HEK293 (cell line): Measurements from ENCODE around the gene IVNS1ABP.

Source experiments
- CTCF ChIA-PET: fragments of 350-600 bp; formaldehyde crosslinking; extraction: SDS; loops from one replicate; lab custom pipeline; 2021; ENCODE audit warnings: antibody characterized with exemption; lab: Yijun Ruan, JAX
- POLR2A ChIA-PET: fragments of 300-600 bp; formaldehyde crosslinking; extraction: SDS; loops from one replicate; lab custom pipeline; 2020; ENCODE audit warnings: antibody characterized with exemption, inconsistent platforms; lab: Yijun Ruan, JAX
- H3K27ac ChIP-seq: fragments of 200-500 bp; sonication (Bioruptor generic); 2 replicates; pipeline ENCODE4 v1.5.1; 2014; ENCODE audit warnings: low read depth, low read length, control low read depth, inconsistent platforms; ENCODE audit errors: extremely low read depth
- H3K36me3 ChIP-seq, 2 experiments: fragments of 200-500 bp in 1 of 2; sonication (Bioruptor generic) in 1 of 2; 1 replicate in 1 of 2; 2 replicates in 1 of 2; pipeline ENCODE4 v1.5.1; 2014 to 2017; ENCODE audit warnings: inconsistent platforms in 2 of 2, low read length in 2 of 2; ENCODE audit not compliant: control insufficient read depth in 2 of 2, insufficient read depth in 1 of 2
- H3K4me1 ChIP-seq: fragments of 200-500 bp; sonication (Bioruptor generic); 2 replicates; pipeline ENCODE4 v1.5.1; 2014; ENCODE audit warnings: mild to moderate bottlenecking, low read length, inconsistent platforms; ENCODE audit not compliant: control insufficient read depth, insufficient read depth
- H3K4me3 ChIP-seq: 2 replicates; pipeline ENCODE4 v1.5.1; 2011; ENCODE audit warnings: low read depth, mild to moderate bottlenecking, control low read depth, low read length, moderate library complexity
- H3K9me3 ChIP-seq: fragments of 200-500 bp; sonication (Bioruptor generic); 2 replicates; pipeline ENCODE4 v1.5.1; 2014; ENCODE audit warnings: low read depth, low read length, inconsistent platforms; ENCODE audit not compliant: control insufficient read depth, insufficient read depth
- GLI4 ChIP-seq: fragments of 450-650 bp; formaldehyde crosslinking; IDR thresholded peaks from 2 replicates; pipeline ENCODE4 v1.5.1; 2016; ENCODE audit warnings: missing biosample characterization, missing genetic modification characterization
- INSM2 ChIP-seq: fragments of 450-650 bp; formaldehyde crosslinking; IDR thresholded peaks from 2 replicates; pipeline ENCODE4 v1.5.1; 2016; ENCODE audit warnings: missing biosample characterization, missing genetic modification characterization
- KLF1 ChIP-seq: fragments of 450-650 bp; formaldehyde crosslinking; IDR thresholded peaks from 2 replicates; pipeline ENCODE4 v1.5.1; 2016; ENCODE audit warnings: missing biosample characterization, missing genetic modification characterization
- OSR2 ChIP-seq: fragments of 450-650 bp; formaldehyde crosslinking; IDR thresholded peaks from 2 replicates; pipeline ENCODE4 v1.5.1; 2016; ENCODE audit warnings: missing biosample characterization, missing genetic modification characterization
- ZBTB1 ChIP-seq: fragments of 450-650 bp; formaldehyde crosslinking; IDR thresholded peaks from 2 replicates; pipeline ENCODE4 v1.5.1; 2016; ENCODE audit warnings: missing biosample characterization, missing genetic modification characterization
- ZBTB17 ChIP-seq: fragments of 450-650 bp; formaldehyde crosslinking; IDR thresholded peaks from 2 replicates; pipeline ENCODE4 v1.5.1; 2016; ENCODE audit warnings: missing biosample characterization, missing genetic modification characterization
- ZNF10 ChIP-seq: fragments of 450-650 bp; formaldehyde crosslinking; IDR thresholded peaks from 2 replicates; pipeline ENCODE4 v1.5.1; 2017; ENCODE audit warnings: missing biosample characterization, missing genetic modification characterization
- ZNF132 ChIP-seq: fragments of 450-650 bp; formaldehyde crosslinking; IDR thresholded peaks from 2 replicates; pipeline ENCODE4 v1.5.1; 2017; ENCODE audit warnings: missing biosample characterization, missing genetic modification characterization, borderline replicate concordance
- ZNF174 ChIP-seq: fragments of 450-650 bp; formaldehyde crosslinking; IDR thresholded peaks from 2 replicates; pipeline ENCODE4 v1.5.0; 2017; ENCODE audit warnings: missing biosample characterization, mild to moderate bottlenecking, missing genetic modification characterization
- ZNF24 ChIP-seq: fragments of 450-650 bp; formaldehyde crosslinking; IDR thresholded peaks from 2 replicates; pipeline ENCODE4 v1.5.1; 2016; ENCODE audit warnings: missing biosample characterization, missing genetic modification characterization
- ZNF266 ChIP-seq: fragments of 450-650 bp; formaldehyde crosslinking; IDR thresholded peaks from 2 replicates; pipeline ENCODE4 v1.5.1; 2016; ENCODE audit warnings: missing biosample characterization, missing genetic modification characterization, low read depth
- ZNF311 ChIP-seq: fragments of 450-650 bp; formaldehyde crosslinking; IDR thresholded peaks from 2 replicates; pipeline ENCODE4 v1.5.1; 2017; ENCODE audit warnings: missing biosample characterization, missing genetic modification characterization, borderline replicate concordance
- ZNF354C ChIP-seq: fragments of 450-650 bp; formaldehyde crosslinking; IDR thresholded peaks from 2 replicates; pipeline ENCODE4 v1.5.1; 2016; ENCODE audit warnings: missing biosample characterization, missing genetic modification characterization, low read depth, borderline replicate concordance
- ZNF426 ChIP-seq: fragments of 450-650 bp; formaldehyde crosslinking; IDR thresholded peaks from 2 replicates; pipeline ENCODE4 v1.5.1; 2017; ENCODE audit warnings: missing biosample characterization, missing genetic modification characterization, mild to moderate bottlenecking, inconsistent platforms, moderate library complexity
- ZNF514 ChIP-seq: fragments of 450-650 bp; formaldehyde crosslinking; IDR thresholded peaks from 2 replicates; pipeline ENCODE4 v1.5.1; 2016; ENCODE audit warnings: missing biosample characterization, missing genetic modification characterization
- ZNF521 ChIP-seq: fragments of 450-650 bp; formaldehyde crosslinking; IDR thresholded peaks from 2 replicates; pipeline ENCODE4 v1.5.1; 2017; ENCODE audit warnings: missing biosample characterization, mild to moderate bottlenecking, missing genetic modification characterization
- ZNF600 ChIP-seq: fragments of 450-650 bp; formaldehyde crosslinking; IDR thresholded peaks from 2 replicates; pipeline ENCODE4 v1.5.1; 2016; ENCODE audit warnings: missing biosample characterization, missing genetic modification characterization
- ZNF677 ChIP-seq: fragments of 450-650 bp; IDR thresholded peaks from 2 replicates; pipeline ENCODE4 v1.5.0; 2018; ENCODE audit warnings: missing biosample characterization, mild to moderate bottlenecking, missing genetic modification characterization, moderate library complexity
- ZNF692 ChIP-seq: fragments of 450-650 bp; formaldehyde crosslinking; IDR thresholded peaks from 2 replicates; pipeline ENCODE4 v1.5.1; 2016; ENCODE audit warnings: missing biosample characterization, missing genetic modification characterization
- ZNF768 ChIP-seq: fragments of 450-650 bp; formaldehyde crosslinking; IDR thresholded peaks from 2 replicates; pipeline ENCODE4 v1.5.1; 2018; ENCODE audit warnings: missing biosample characterization, mild to moderate bottlenecking, missing genetic modification characterization
- ZNF791 ChIP-seq: fragments of 450-650 bp; formaldehyde crosslinking; IDR thresholded peaks from 2 replicates; pipeline ENCODE4 v1.5.1; 2016; ENCODE audit warnings: missing biosample characterization, missing genetic modification characterization
- ZSCAN5A ChIP-seq: fragments of 450-650 bp; formaldehyde crosslinking; IDR thresholded peaks from 2 replicates; pipeline ENCODE4 v1.5.1; 2016; ENCODE audit warnings: missing biosample characterization, missing genetic modification characterization
- TF ChIP-seq, protein P1 (sequence below): fragments of 450-650 bp; formaldehyde crosslinking; IDR thresholded peaks from 2 replicates; pipeline ENCODE4 v1.5.1; 2017; ENCODE audit warnings: missing biosample characterization, missing genetic modification characterization
- TF ChIP-seq, protein P2 (sequence below): fragments of 450-650 bp; formaldehyde crosslinking; IDR thresholded peaks from 2 replicates; pipeline ENCODE4 v1.5.1; 2017; ENCODE audit warnings: missing biosample characterization, missing genetic modification characterization
- TF ChIP-seq, protein P3 (sequence below): fragments of 450-650 bp; formaldehyde crosslinking; IDR thresholded peaks from 2 replicates; pipeline ENCODE4 v1.5.1; 2016; ENCODE audit warnings: missing biosample characterization, missing genetic modification characterization

IVNS1ABP gene

DNA sequence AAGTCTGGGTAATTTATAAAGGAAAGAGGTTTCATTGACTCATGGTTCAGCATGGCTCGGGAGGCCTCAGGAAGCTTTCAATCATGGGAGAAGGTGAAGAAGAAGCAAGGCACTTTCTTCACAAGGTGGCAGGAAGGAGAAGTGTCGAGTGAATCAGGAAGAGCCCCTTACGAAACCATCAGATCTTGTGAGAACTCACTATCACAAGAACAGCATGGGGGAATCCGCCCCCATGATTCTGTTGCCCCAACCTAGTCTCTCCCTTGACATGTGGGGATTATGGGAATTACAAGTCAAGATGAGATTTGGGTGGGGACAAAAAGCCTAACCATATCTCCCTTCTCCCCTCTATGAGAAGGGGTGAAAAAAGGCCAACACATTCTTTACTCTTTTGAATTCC is 11.2 kb upstream of the IVNS1ABP start (continued):
- TF ChIP-seq, protein P1, sequence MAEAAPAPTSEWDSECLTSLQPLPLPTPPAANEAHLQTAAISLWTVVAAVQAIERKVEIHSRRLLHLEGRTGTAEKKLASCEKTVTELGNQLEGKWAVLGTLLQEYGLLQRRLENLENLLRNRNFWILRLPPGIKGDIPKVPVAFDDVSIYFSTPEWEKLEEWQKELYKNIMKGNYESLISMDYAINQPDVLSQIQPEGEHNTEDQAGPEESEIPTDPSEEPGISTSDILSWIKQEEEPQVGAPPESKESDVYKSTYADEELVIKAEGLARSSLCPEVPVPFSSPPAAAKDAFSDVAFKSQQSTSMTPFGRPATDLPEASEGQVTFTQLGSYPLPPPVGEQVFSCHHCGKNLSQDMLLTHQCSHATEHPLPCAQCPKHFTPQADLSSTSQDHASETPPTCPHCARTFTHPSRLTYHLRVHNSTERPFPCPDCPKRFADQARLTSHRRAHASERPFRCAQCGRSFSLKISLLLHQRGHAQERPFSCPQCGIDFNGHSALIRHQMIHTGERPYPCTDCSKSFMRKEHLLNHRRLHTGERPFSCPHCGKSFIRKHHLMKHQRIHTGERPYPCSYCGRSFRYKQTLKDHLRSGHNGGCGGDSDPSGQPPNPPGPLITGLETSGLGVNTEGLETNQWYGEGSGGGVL, result no peak
- TF ChIP-seq KLF1 (no peak), ZNF132 (no peak)

GRCh38 chr1:185325413-185325812 is 8.4 kb upstream of the IVNS1ABP start:
- Histone ChIP-seq H3K9me3 (no peaks in the 10 kb centered on the region), H3K36me3 (no peaks in the 10 kb centered on the region), H3K4me3 (no peak overlapping the region), H3K27ac (no peak overlapping the region), H3K4me1 (no peaks in the 10 kb centered on the region)
- ChIA-PET CTCF (interaction anchor here (1.0 kb wide), 1 partner anchor 12 kb away, joined by 3 read pairs; no protein-coding TSS in a partner anchor), POLR2A (interaction anchor here (0.6 kb wide), 1 partner anchor 156 kb away, joined by 5 read pairs; no protein-coding TSS in a partner anchor)
- no peak for TF ChIP-seq ZNF10 (tag by site-specific recombination)
- TF ChIP-seq ZNF768 (tag by site-specific recombination), result no peak
- TF ChIP-seq ZNF677, result no peak
- TF ChIP-seq ZNF311 (tag by site-specific recombination), result no peak
- no peak for TF ChIP-seq ZNF521 (tag by site-specific recombination)
- TF ChIP-seq ZNF174 (tag by site-specific recombination), result no peak
- TF ChIP-seq ZNF266 (tag by site-specific recombination), result no peak
- no peak for TF ChIP-seq GLI4 (tag by site-specific recombination)
- no peak for TF ChIP-seq ZBTB1 (tag by site-specific recombination)
- 0 out of 2 replicates have a peak, but pooled peaks have one; percentile 25 for TF ChIP-seq ZNF24 (tag by site-specific recombination)
- no peak for TF ChIP-seq ZSCAN5A (tag by site-specific recombination)
- TF ChIP-seq ZNF600 (tag by site-specific recombination), result no peak
- no peak for TF ChIP-seq ZNF692 (tag by site-specific recombination)
- no peak for TF ChIP-seq INSM2 (tag by site-specific recombination)
- TF ChIP-seq ZBTB17 (tag by site-specific recombination), result no peak
- no peak for TF ChIP-seq ZNF426 (tag by site-specific recombination)
- no peak for TF ChIP-seq ZNF354C (tag by site-specific recombination)
- peak; percentile 55; the same call in 1 of the 2 replicates for TF ChIP-seq OSR2 (tag by site-specific recombination)
- TF ChIP-seq ZNF514, result no peak
- no peak for TF ChIP-seq ZNF791 (tag by site-specific recombination)
- TF ChIP-seq, protein P2, sequence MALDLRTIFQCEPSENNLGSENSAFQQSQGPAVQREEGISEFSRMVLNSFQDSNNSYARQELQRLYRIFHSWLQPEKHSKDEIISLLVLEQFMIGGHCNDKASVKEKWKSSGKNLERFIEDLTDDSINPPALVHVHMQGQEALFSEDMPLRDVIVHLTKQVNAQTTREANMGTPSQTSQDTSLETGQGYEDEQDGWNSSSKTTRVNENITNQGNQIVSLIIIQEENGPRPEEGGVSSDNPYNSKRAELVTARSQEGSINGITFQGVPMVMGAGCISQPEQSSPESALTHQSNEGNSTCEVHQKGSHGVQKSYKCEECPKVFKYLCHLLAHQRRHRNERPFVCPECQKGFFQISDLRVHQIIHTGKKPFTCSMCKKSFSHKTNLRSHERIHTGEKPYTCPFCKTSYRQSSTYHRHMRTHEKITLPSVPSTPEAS (tag by site-specific recombination), result no peak
- TF ChIP-seq, protein P3, sequence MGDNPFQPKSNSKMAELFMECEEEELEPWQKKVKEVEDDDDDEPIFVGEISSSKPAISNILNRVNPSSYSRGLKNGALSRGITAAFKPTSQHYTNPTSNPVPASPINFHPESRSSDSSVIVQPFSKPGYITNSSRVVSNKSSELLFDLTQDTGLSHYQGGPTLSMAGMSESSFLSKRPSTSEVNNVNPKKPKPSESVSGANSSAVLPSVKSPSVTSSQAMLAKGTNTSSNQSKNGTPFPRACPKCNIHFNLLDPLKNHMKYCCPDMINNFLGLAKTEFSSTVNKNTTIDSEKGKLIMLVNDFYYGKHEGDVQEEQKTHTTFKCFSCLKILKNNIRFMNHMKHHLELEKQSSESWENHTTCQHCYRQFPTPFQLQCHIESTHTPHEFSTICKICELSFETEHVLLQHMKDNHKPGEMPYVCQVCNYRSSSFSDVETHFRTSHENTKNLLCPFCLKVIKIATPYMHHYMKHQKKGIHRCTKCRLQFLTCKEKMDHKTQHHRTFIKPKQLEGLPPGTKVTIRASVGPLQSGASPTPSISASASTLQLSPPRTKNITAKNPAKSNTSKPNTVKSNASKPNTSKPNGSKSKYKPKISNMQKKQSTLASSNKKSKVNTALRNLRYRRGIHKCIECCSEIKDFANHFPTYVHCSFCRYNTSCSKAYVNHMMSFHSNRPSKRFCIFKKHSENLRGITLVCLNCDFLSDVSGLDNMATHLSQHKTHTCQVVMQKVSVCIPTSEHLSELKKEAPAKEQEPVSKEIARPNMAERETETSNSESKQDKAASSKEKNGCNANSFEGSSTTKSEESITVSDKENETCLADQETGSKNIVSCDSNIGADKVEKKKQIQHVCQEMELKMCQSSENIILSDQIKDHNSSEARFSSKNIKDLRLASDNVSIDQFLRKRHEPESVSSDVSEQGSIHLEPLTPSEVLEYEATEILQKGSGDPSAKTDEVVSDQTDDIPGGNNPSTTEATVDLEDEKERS (tag by site-specific recombination), result no peak
